ENCODE measurements around the gene ZNF221.

The ZNF221 gene

GRCh38 chr19:43908659-43909058 lies 42.4 kb upstream of the ZNF221 start:
- Histone ChIP-seq H3K4me1 (ENCODE audit: control insufficient read depth in 1 of 2, insufficient read depth in 1 of 2, low read depth in 1 of 2, low read length in 1 of 2) (no peaks in the 10 kb centered on the region), H3K9me3 (peaks cover 28% of the 10 kb centered on the region), H3K27ac (no peak overlapping the region), H3K4me3 (ENCODE audit: low read depth in 1 of 2, low read length in 1 of 2) (no peak overlapping the region), H3K36me3 (no peaks in the 10 kb centered on the region), H3K27me3 (no peaks in the 10 kb centered on the region)
- no peak for TF ChIP-seq CTCF (IDR thresholded peaks at IDR 0.05)

- Histone ChIP-seq H3K36me3 (peaks cover 18% of the 10 kb centered on the region), H3K27me3 (no peaks in the 10 kb centered on the region), H3K27ac (no peak overlapping the region), H3K4me1 (ENCODE audit: control insufficient read depth in 1 of 2, insufficient read depth in 1 of 2, low read depth in 1 of 2, low read length in 1 of 2) (no peaks in the 10 kb centered on the region), H3K9me3 (peaks cover 49% of the 10 kb centered on the region), H3K4me3 (ENCODE audit: low read depth in 1 of 2, low read length in 1 of 2) (no peak overlapping the region)
- no peak for TF ChIP-seq CTCF (IDR thresholded peaks at IDR 0.05)
Measured at GRCh38 chr19:43910884-43911283, 40.1 kb upstream of the ZNF221 start.

GRCh38 chr19:43913383-43913782 lies 37.6 kb upstream of the ZNF221 start:
- no peak for TF ChIP-seq CTCF (IDR thresholded peaks at IDR 0.05)
- H3K4me1 ChIP-seq (ENCODE audit: control insufficient read depth in 1 of 2, insufficient read depth in 1 of 2, low read depth in 1 of 2, low read length in 1 of 2): no peaks in the 10 kb centered on the region
- H3K9me3 ChIP-seq: peaks cover 57% of the 10 kb centered on the region
- no peak overlapping the region for H3K27ac ChIP-seq
- H3K27me3 ChIP-seq: no peaks in the 10 kb centered on the region
- H3K36me3 ChIP-seq: peaks cover 42% of the 10 kb centered on the region
- H3K4me3 ChIP-seq (ENCODE audit: low read depth in 1 of 2, low read length in 1 of 2): no peak overlapping the region

- Histone ChIP-seq H3K27me3 (no peaks in the 10 kb centered on the region), H3K36me3 (peaks cover 49% of the 10 kb centered on the region), H3K4me1 (ENCODE audit: control insufficient read depth in 1 of 2, insufficient read depth in 1 of 2, low read depth in 1 of 2, low read length in 1 of 2) (no peaks in the 10 kb centered on the region), H3K4me3 (ENCODE audit: low read depth in 1 of 2, low read length in 1 of 2) (no peak overlapping the region), H3K27ac (no peak overlapping the region), H3K9me3 (peaks cover 57% of the 10 kb centered on the region)
- no peak for TF ChIP-seq CTCF (IDR thresholded peaks at IDR 0.05)
Measured at GRCh38 chr19:43914051-43914450, 37.0 kb upstream of the ZNF221 start.

- peaks cover 75% of the 10 kb centered on the region for H3K36me3 ChIP-seq
- H3K27me3 ChIP-seq: no peaks in the 10 kb centered on the region
- H3K4me3 ChIP-seq (ENCODE audit: low read depth in 1 of 2, low read length in 1 of 2): no peak overlapping the region
- H3K4me1 ChIP-seq (ENCODE audit: control insufficient read depth in 1 of 2, insufficient read depth in 1 of 2, low read depth in 1 of 2, low read length in 1 of 2): no peaks in the 10 kb centered on the region
- H3K27ac ChIP-seq: no peak overlapping the region
- peaks cover 9% of the 10 kb centered on the region for H3K9me3 ChIP-seq
- TF ChIP-seq CTCF (IDR thresholded peaks at IDR 0.05): no peak
Measured at GRCh38 chr19:43923875-43924274, 27.2 kb upstream of the ZNF221 start.

GRCh38 chr19:43928820-43929219 lies 22.2 kb upstream of the ZNF221 start:
- Histone ChIP-seq H3K4me1 (ENCODE audit: control insufficient read depth in 1 of 2, insufficient read depth in 1 of 2, low read depth in 1 of 2, low read length in 1 of 2) (peaks cover 0 to 1% of the 10 kb centered on the region in 2 experiments), H3K27me3 (no peaks in the 10 kb centered on the region), H3K36me3 (peaks cover 69% of the 10 kb centered on the region), H3K4me3 (ENCODE audit: low read depth in 1 of 2, low read length in 1 of 2) (no peak overlapping the region), H3K27ac (no peak overlapping the region), H3K9me3 (no peaks in the 10 kb centered on the region)
- no peak for TF ChIP-seq CTCF (IDR thresholded peaks at IDR 0.05)
